Neural progenitor cell (in vitro differentiated cells): ENCODE data around the gene MAMDC4.

Experiments used
- EZH2 ChIP-seq: fragments of 200-600 bp; sonication (generic); IDR thresholded peaks from 2 replicates; pipeline ENCODE4 v1.6.1; 2017; ENCODE audit warnings: antibody characterized with exemption, mild to moderate bottlenecking, moderate library complexity
- TF ChIP-seq, protein P1 (sequence below): fragments of 200-600 bp; sonication (generic); IDR thresholded peaks from 2 replicates; pipeline ENCODE4 v1.5.1; 2017; ENCODE audit warnings: antibody characterized with exemption, mild to moderate bottlenecking

- TF ChIP-seq, protein P1, sequence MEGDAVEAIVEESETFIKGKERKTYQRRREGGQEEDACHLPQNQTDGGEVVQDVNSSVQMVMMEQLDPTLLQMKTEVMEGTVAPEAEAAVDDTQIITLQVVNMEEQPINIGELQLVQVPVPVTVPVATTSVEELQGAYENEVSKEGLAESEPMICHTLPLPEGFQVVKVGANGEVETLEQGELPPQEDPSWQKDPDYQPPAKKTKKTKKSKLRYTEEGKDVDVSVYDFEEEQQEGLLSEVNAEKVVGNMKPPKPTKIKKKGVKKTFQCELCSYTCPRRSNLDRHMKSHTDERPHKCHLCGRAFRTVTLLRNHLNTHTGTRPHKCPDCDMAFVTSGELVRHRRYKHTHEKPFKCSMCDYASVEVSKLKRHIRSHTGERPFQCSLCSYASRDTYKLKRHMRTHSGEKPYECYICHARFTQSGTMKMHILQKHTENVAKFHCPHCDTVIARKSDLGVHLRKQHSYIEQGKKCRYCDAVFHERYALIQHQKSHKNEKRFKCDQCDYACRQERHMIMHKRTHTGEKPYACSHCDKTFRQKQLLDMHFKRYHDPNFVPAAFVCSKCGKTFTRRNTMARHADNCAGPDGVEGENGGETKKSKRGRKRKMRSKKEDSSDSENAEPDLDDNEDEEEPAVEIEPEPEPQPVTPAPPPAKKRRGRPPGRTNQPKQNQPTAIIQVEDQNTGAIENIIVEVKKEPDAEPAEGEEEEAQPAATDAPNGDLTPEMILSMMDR = no peak
- TF ChIP-seq EZH2 = no peak
These were observed 1.0 kb upstream of the MAMDC4 start for GRCh38 chr9:136850866-136851775.
